Bronchial epithelial cell (primary cell): ENCODE results near the gene LAX1. TPM values are rescaled to one million over a fixed set of nuclear protein-coding genes. Genes with fewer than 3 reads are reported as not detected.
A peak's percentile ranks its signal among the peaks of the same experiment; 100 is the strongest.
"Not testable (repeated sequence)": the region's sequence is repeated elsewhere in the genome, so short reads cannot be mapped to it uniquely, and the experiment has no call there.

Source experiments
- DNase-seq: peaks from one replicate; pipeline ENCODE4 v3.0.0-alpha.2; 2010; ENCODE audit warnings: low read depth
- FAIRE-seq: peaks from 2 replicates; lab custom pipeline; 2011; peaks lifted over from hg19 to GRCh38; lab: Jason Lieb, UNC
- H3K27me3 ChIP-seq: 2 replicates; pipeline ENCODE4 v1.5.1; 2011; ENCODE audit warnings: low read length; ENCODE audit not compliant: control insufficient read depth, insufficient read depth
- H3K36me3 ChIP-seq: 2 replicates; pipeline ENCODE4 v1.5.1; 2011; ENCODE audit warnings: low read length; ENCODE audit not compliant: control insufficient read depth, insufficient read depth
- H3K4me3 ChIP-seq: 2 replicates; pipeline ENCODE4 v1.5.1; 2011; ENCODE audit warnings: mild to moderate bottlenecking, low read depth, low read length, control low read depth
- total RNA-seq: library from RNA; depleted of rRNA; stranded (reverse); fragments of >200 nt; gene quantifications from 2 replicates; pipeline ENCODE4 v1.2.1, GENCODE V29; 2014
- TF ChIP-seq, protein P1 (sequence below): IDR thresholded peaks from 2 replicates; pipeline ENCODE4 v1.5.1; 2011; ENCODE audit warnings: mild to moderate bottlenecking, moderate library complexity, low read length, control low read depth, inconsistent platforms; ENCODE audit not compliant: insufficient read depth, severe bottlenecking

The LAX1 gene
- total RNA-seq, 1 donor from 2014 or later = not detected

DNA sequence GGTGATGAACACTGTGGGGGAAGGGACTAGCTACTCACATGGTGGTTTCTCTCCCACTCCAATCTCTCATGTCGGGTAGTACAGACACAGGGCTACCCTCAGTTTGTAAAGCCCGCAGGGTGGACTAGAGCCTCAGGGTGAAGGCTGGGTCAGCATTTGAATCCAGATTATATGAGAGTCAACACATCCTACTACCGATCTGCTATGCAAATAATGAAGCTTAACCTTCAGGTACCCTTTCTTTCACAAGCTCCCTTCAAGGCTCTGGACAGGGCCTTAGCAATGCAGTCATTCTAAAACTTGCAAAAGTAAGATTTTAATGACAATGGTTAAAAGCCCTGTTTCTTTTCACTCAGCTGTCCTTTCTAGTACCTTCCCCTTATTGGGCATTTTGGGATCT is 25.0 kb downstream of the LAX1 start:
- FAIRE-seq (no peak), DNase-seq (no peak)
- Histone ChIP-seq H3K36me3 (no peaks in the 10 kb centered on the region), H3K27me3 (no peaks in the 10 kb centered on the region), H3K4me3 (no peak overlapping the region)
- TF ChIP-seq, protein P1, sequence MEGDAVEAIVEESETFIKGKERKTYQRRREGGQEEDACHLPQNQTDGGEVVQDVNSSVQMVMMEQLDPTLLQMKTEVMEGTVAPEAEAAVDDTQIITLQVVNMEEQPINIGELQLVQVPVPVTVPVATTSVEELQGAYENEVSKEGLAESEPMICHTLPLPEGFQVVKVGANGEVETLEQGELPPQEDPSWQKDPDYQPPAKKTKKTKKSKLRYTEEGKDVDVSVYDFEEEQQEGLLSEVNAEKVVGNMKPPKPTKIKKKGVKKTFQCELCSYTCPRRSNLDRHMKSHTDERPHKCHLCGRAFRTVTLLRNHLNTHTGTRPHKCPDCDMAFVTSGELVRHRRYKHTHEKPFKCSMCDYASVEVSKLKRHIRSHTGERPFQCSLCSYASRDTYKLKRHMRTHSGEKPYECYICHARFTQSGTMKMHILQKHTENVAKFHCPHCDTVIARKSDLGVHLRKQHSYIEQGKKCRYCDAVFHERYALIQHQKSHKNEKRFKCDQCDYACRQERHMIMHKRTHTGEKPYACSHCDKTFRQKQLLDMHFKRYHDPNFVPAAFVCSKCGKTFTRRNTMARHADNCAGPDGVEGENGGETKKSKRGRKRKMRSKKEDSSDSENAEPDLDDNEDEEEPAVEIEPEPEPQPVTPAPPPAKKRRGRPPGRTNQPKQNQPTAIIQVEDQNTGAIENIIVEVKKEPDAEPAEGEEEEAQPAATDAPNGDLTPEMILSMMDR = no peak

DNA sequence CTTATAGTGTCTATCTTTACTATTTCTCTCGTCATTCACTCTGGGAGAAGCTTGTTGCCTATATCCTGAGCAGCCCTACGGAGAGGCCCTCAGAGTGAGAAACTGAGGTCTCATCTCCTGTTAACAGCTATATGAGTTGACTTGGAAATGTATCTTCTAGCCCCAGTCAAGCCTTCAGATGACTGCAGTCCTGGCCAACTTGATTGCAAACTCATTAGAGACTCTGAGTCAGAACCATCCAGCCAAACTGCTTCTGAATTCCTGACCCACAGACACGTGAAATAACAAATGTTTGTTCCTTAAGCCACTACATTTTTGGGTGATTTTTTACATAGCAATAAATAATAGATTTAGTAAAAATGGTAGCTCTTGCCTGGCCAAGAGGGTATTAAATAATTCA is 26.5 kb downstream of the LAX1 start:
- DNase-seq = no peak
- no peaks in the 10 kb centered on the region for H3K27me3 ChIP-seq
- TF ChIP-seq, protein P1 = no peak

DNA sequence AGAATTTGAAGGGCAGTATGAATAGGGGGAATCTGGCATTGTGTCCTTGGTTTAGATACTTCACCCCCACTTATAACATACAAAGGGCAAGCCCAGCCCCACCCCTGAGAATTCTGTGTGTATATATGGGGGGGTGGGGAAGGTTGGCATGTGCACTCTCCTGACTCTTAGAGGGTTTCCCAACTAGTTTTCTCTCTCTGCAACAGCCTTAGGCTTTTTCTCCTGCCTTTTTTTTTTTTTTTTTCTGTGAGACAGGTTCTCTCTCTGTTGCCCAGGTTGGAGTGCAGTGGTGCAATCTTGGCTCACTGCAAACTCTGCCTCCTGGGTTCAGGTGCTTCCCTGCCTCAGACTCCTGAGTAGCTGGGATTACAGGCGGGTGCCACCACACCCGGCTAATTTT is 27.5 kb downstream of the LAX1 start:
- no peaks in the 10 kb centered on the region for H3K27me3 ChIP-seq
- TF ChIP-seq, protein P1 = no peak
- DNase-seq (peak; percentile 32), FAIRE-seq (no peak)
- H3K36me3 ChIP-seq = no peaks in the 10 kb centered on the region
- no peak overlapping the region for H3K4me3 ChIP-seq

More for the DNA sequence above, 26.5 kb downstream of the LAX1 start:
- no peak overlapping the region for H3K4me3 ChIP-seq
- FAIRE-seq = no peak
- no peaks in the 10 kb centered on the region for H3K36me3 ChIP-seq

GRCh38 chr1:203793561-203793960 is 28.6 kb downstream of the LAX1 start:
- DNase-seq, H3K36me3 ChIP-seq, H3K4me3 ChIP-seq, H3K27me3 ChIP-seq, FAIRE-seq: not testable (repeated sequence)

GRCh38 chr1:203794764-203795440 is 29.9 kb downstream of the LAX1 start:
- TF ChIP-seq, protein P1 = no peak
- no peaks in the 10 kb centered on the region for H3K27me3 ChIP-seq
- peaks cover 6% of the 10 kb centered on the region for H3K36me3 ChIP-seq
- DNase-seq = no peak
- peak overlapping the region; percentile 7 for H3K4me3 ChIP-seq
- FAIRE-seq = no peak

GRCh38 chr1:203795441-203796235 is 30.7 kb downstream of the LAX1 start, which contains the start of the genes ZBED6 and ZC3H11A:
TSS of gene ZBED6 (plus strand) at chr1:203795623. CDS start at chr1:203797523, 1,900 bp downstream.
TSS of gene ZC3H11A (plus strand) at chr1:203795623. CDS start at chr1:203817071, 21,448 bp downstream.
- no peaks in the 10 kb centered on the region for H3K27me3 ChIP-seq
- peak within 1 kb of the TSS; percentile 75 for H3K4me3 ChIP-seq
- peak; percentile 7 for FAIRE-seq
- peak; percentile 96 for DNase-seq
- TF ChIP-seq, protein P1 = no peak
- peaks cover 6% of the 10 kb centered on the region for H3K36me3 ChIP-seq
